OCI-LY1 (cell line): ENCODE measurements around the gene POFUT1.

Experiments used
- EZH2 ChIP-seq: fragments of 200-600 bp; sonication (generic), shearing (Covaris generic); IDR thresholded peaks from 2 replicates; pipeline ENCODE4 v1.8.0; 2017; ENCODE audit warnings: borderline replicate concordance, mixed run types, mild to moderate bottlenecking, antibody characterized with exemption, low read length, moderate library complexity, mixed read lengths
- TF ChIP-seq, protein P1 (sequence below): fragments of 200-600 bp; sonication (generic), shearing (Covaris generic); IDR thresholded peaks from 2 replicates; pipeline ENCODE4 v1.5.1; 2017; ENCODE audit warnings: mild to moderate bottlenecking, antibody characterized with exemption, low read length, moderate library complexity, mixed read lengths

DNA sequence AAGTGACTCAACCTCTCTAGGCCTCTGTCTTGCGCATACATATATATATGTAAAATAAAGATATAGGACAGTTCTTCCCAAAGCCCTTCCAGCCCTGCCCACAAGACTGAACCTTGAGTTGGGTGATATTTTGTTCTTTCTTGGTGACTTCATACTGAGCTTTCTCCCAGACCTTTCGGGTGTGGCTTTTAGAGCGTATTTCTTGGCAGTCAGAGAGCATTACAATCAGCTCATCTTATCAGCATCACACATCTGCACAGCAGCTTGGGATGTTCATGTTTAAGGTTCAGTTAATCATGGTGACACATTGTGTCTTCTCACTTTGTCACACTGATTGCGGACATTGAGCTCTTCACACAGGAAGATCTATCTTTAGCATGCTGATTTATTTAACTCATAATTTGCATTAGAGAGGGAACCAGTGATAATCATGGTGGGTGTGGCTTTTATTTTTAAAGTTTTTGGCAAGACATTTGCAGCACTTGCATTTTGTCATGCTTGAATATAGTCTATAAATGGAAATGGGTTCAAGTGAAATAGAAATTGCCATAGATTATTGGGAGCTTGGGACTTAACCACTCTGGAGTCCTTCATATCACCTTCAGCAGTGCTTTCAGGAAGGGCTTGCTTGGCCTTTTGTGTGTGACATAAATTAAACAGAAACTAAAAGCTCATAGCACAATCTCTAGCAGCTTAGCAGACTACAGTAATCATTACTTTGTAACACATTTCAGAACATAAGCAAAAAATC lies 78.1 kb downstream of the POFUT1 start:
- TF ChIP-seq, protein P1, sequence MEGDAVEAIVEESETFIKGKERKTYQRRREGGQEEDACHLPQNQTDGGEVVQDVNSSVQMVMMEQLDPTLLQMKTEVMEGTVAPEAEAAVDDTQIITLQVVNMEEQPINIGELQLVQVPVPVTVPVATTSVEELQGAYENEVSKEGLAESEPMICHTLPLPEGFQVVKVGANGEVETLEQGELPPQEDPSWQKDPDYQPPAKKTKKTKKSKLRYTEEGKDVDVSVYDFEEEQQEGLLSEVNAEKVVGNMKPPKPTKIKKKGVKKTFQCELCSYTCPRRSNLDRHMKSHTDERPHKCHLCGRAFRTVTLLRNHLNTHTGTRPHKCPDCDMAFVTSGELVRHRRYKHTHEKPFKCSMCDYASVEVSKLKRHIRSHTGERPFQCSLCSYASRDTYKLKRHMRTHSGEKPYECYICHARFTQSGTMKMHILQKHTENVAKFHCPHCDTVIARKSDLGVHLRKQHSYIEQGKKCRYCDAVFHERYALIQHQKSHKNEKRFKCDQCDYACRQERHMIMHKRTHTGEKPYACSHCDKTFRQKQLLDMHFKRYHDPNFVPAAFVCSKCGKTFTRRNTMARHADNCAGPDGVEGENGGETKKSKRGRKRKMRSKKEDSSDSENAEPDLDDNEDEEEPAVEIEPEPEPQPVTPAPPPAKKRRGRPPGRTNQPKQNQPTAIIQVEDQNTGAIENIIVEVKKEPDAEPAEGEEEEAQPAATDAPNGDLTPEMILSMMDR, result no peak
- TF ChIP-seq EZH2, result no peak
